CD4-positive, alpha-beta T cell treated with Interferon gamma for 1 hour (primary cell): Measurements from ENCODE around the gene RABGEF1.
A peak's percentile ranks its signal among the peaks of the same experiment; 100 is the strongest.
"Not testable (repeated sequence)": the region's sequence is repeated elsewhere in the genome, so short reads cannot be mapped to it uniquely, and the experiment has no call there.

Experiments
- DNase-seq: peaks from one replicate; pipeline ENCODE4 v3.0.0-alpha.2; 2020

The RABGEF1 gene

GRCh38 chr7:66740302-66740979 lies at the start of gene RABGEF1:
TSS of gene RABGEF1 (plus strand) at chr7:66740733. CDS start at chr7:66771900, 31,167 bp downstream.
- peak; percentile 97 for DNase-seq

GRCh38 chr7:66693331-66693730 lies 47.2 kb upstream of the RABGEF1 start:
- DNase-seq, result no peak

- DNase-seq, result no peak
Measured at GRCh38 chr7:66694286-66694685, 46.2 kb upstream of the RABGEF1 start.

GRCh38 chr7:66695417-66695816 lies 45.1 kb upstream of the RABGEF1 start:
- not testable (repeated sequence) for DNase-seq

GRCh38 chr7:66696134-66696533 lies 44.4 kb upstream of the RABGEF1 start:
- DNase-seq, result not testable (repeated sequence)

- no peak for DNase-seq
Measured at GRCh38 chr7:66696774-66697191, 43.8 kb upstream of the RABGEF1 start.

- DNase-seq, result no peak
Measured at GRCh38 chr7:66697449-66698438, 42.8 kb upstream of the RABGEF1 start.

- DNase-seq, result no peak
Measured at GRCh38 chr7:66698652-66699205, 41.8 kb upstream of the RABGEF1 start.

- DNase-seq, result no peak
Measured at GRCh38 chr7:66699998-66700397, 40.5 kb upstream of the RABGEF1 start.

GRCh38 chr7:66700633-66701131 lies 39.9 kb upstream of the RABGEF1 start:
- no peak for DNase-seq

GRCh38 chr7:66707825-66708224 lies 32.7 kb upstream of the RABGEF1 start:
- no peak for DNase-seq

- not testable (repeated sequence) for DNase-seq
Measured at GRCh38 chr7:66710752-66711151, 29.8 kb upstream of the RABGEF1 start.

- DNase-seq, result no peak
Measured at GRCh38 chr7:66713687-66714086, 26.8 kb upstream of the RABGEF1 start.

- DNase-seq, result not testable (repeated sequence)
Measured at GRCh38 chr7:66716634-66717033, 23.9 kb upstream of the RABGEF1 start.

- DNase-seq, result no peak
Measured at GRCh38 chr7:66720561-66720960, 20.0 kb upstream of the RABGEF1 start.

GRCh38 chr7:66725843-66726242 lies 14.7 kb upstream of the RABGEF1 start:
- no peak for DNase-seq

- no peak for DNase-seq
Measured at GRCh38 chr7:66727058-66727457, 13.5 kb upstream of the RABGEF1 start.

- DNase-seq, result no peak
Measured at GRCh38 chr7:66728571-66728970, 12.0 kb upstream of the RABGEF1 start.

GRCh38 chr7:66729274-66729673 lies 11.3 kb upstream of the RABGEF1 start:
- no peak for DNase-seq

GRCh38 chr7:66731986-66732385 lies 8.5 kb upstream of the RABGEF1 start:
- DNase-seq, result no peak

GRCh38 chr7:66732439-66732838 lies 8.1 kb upstream of the RABGEF1 start:
- no peak for DNase-seq

GRCh38 chr7:66734006-66734405 lies 6.5 kb upstream of the RABGEF1 start:
- DNase-seq, result no peak

GRCh38 chr7:66735154-66735553 lies 5.4 kb upstream of the RABGEF1 start:
- no peak for DNase-seq
